Endodermal cell (in vitro differentiated cells): ENCODE results near the gene LHX3. TPM values are rescaled to one million over a fixed set of nuclear protein-coding genes. Genes with fewer than 3 reads are reported as not detected.

Experiments used
- DNase-seq: peaks from one replicate; pipeline ENCODE4 v3.0.0-alpha.2; 2017
- H3K27ac ChIP-seq: 2 replicates; pipeline ENCODE4 v1.5.1; 2013; ENCODE audit warnings: mild to moderate bottlenecking, low read depth, low read length, moderate library complexity
- H3K27me3 ChIP-seq: 2 replicates; pipeline ENCODE4 v1.6.1; 2013; ENCODE audit warnings: mild to moderate bottlenecking, low read length, moderate library complexity; ENCODE audit not compliant: insufficient read depth, control insufficient read depth, poor library complexity, severe bottlenecking
- H3K36me3 ChIP-seq: 2 replicates; pipeline ENCODE4 v1.7.0; 2013; ENCODE audit warnings: mild to moderate bottlenecking, low read length, moderate library complexity; ENCODE audit not compliant: control insufficient read depth, insufficient read depth
- H3K4me1 ChIP-seq: one replicate; pipeline ENCODE4 v1.7.0; 2013; ENCODE audit warnings: low read length; ENCODE audit not compliant: control insufficient read depth, insufficient read depth
- H3K4me3 ChIP-seq: 2 replicates; pipeline ENCODE4 v1.5.1; 2013; ENCODE audit warnings: mild to moderate bottlenecking, low read length, moderate library complexity
- H3K9ac ChIP-seq: 2 replicates; pipeline ENCODE4 v1.6.1; 2013; ENCODE audit warnings: mild to moderate bottlenecking, low read length, moderate library complexity; ENCODE audit not compliant: poor library complexity, severe bottlenecking; ENCODE audit errors: extremely low read depth
- H3K9me3 ChIP-seq: 2 replicates; pipeline ENCODE4 v1.6.1; 2013; ENCODE audit warnings: mild to moderate bottlenecking, low read length, moderate library complexity; ENCODE audit not compliant: control insufficient read depth
- H3K27ac Mint-ChIP-seq: 2 replicates; pipeline ENCODE4 v1.8.0; 2020; ENCODE audit warnings: mixed read lengths
- H3K27me3 Mint-ChIP-seq: 2 replicates; pipeline ENCODE4 v1.8.0; 2021; ENCODE audit warnings: mild to moderate bottlenecking, mixed read lengths; ENCODE audit not compliant: insufficient read depth
- H3K36me3 Mint-ChIP-seq: 2 replicates; pipeline ENCODE4 v1.8.0; 2020; ENCODE audit warnings: low read depth, mixed read lengths
- H3K4me1 Mint-ChIP-seq: 2 replicates; pipeline ENCODE4 v1.8.0; 2020; ENCODE audit warnings: mixed read lengths
- H3K4me3 Mint-ChIP-seq: 2 replicates; pipeline ENCODE4 v1.8.0; 2020; ENCODE audit warnings: mild to moderate bottlenecking, moderate library complexity, mixed read lengths
- H3K9me3 Mint-ChIP-seq: 2 replicates; pipeline ENCODE4 v1.8.0; 2020; ENCODE audit warnings: mild to moderate bottlenecking, mixed read lengths
- WGBS, 2 experiments: methylation state at CpG; one replicate each; pipeline versions ENCODE4 v1.1.5 to v1.1.7; 2013; ENCODE audit warnings: missing lambda C conversion rate in 2 of 2, mixed read lengths in 1 of 2; ENCODE audit not compliant: insufficient coverage in 1 of 2, insufficient read length in 1 of 2; 5-methylcytosine and 5-hydroxymethylcytosine counted together
- total RNA-seq, 2 donors: library from RNA; stranded (reverse); fragmentation: NEBNext Ultra II Directional in 1 of 2; extraction: Animal tissue kit (Norgen Biotek cat#: 25700) in 1 of 2; gene quantifications; 2 replicates in 1 of 2; 3 replicates in 1 of 2; pipeline ENCODE4 v1.2.1, GENCODE V29; 2021
- TF ChIP-seq, protein P1 (sequence below): fragments of 200-600 bp; sonication (generic); conservative IDR thresholded peaks from 2 replicates; pipeline ENCODE4 v1.5.0; 2021; ENCODE audit warnings: antibody characterized with exemption, mild to moderate bottlenecking

The LHX3 gene
- total RNA-seq, 2 donors from 2014 or later, result not detected

DNA sequence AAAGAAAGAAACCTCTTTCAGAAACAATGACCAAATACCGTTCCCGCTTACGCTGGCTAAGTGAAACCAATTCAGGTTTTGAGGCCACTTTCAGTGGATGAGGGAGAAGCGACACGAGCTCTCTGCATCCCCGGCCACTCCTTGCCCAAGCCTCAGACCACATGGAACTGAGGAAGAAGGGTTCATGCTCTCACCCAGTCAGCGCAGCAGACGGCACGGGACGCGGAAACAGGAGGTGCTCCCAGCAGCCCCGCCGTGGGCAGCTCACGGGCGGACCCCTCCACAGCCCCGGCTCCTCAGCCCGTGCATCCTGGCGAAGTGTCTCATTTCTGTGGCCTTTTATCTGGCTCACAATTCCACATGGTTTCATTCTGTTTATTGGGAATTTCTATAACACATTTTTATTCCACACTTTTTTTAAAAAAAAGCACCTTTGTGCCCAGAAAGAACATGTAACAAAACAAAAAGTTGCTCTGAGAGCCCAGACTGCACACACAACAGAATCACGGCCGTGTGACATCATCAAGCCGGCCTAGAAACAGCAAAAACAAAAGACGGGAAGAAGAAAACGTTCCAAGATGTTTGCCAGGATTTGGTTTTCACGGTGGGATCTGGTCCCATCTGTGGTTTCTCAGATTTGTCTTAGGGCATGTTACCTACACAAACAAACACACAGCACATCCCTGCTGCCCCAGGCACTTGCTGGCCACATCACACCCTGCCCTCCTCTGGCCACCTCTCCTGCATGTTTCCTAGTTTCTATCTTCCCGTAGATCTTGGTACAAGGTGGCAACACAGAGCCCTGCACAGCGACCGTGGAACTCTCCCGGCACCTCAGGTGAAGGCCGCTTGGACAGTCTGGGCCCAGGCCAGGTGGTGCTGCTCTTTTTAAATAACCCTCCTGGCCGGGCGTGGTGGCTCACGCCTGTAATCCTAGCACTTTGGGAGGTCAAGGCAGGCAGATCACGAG lies 24.5 kb upstream of the LHX3 start:
- DNase-seq, result no peak
- Mint-ChIP-seq H3K27ac (peak overlapping the region; percentile 83), H3K36me3 (peaks cover 7% of the 10 kb centered on the region), H3K4me1 (no peaks in the 10 kb centered on the region), H3K27me3 (no peaks in the 10 kb centered on the region), H3K4me3 (no peak overlapping the region), H3K9me3 (no peaks in the 10 kb centered on the region)
- H3K9me3 ChIP-seq, result no peaks in the 10 kb centered on the region
- no peak overlapping the region for H3K4me3 ChIP-seq
- WGBS, 2 experiments, result 93 to 96% methylated on average over 32 to 33 of the region's 33 CpGs
- no peak overlapping the region for H3K9ac ChIP-seq
- peaks cover 13% of the 10 kb centered on the region for H3K36me3 ChIP-seq
- H3K27me3 ChIP-seq, result no peaks in the 10 kb centered on the region
- TF ChIP-seq, protein P1, sequence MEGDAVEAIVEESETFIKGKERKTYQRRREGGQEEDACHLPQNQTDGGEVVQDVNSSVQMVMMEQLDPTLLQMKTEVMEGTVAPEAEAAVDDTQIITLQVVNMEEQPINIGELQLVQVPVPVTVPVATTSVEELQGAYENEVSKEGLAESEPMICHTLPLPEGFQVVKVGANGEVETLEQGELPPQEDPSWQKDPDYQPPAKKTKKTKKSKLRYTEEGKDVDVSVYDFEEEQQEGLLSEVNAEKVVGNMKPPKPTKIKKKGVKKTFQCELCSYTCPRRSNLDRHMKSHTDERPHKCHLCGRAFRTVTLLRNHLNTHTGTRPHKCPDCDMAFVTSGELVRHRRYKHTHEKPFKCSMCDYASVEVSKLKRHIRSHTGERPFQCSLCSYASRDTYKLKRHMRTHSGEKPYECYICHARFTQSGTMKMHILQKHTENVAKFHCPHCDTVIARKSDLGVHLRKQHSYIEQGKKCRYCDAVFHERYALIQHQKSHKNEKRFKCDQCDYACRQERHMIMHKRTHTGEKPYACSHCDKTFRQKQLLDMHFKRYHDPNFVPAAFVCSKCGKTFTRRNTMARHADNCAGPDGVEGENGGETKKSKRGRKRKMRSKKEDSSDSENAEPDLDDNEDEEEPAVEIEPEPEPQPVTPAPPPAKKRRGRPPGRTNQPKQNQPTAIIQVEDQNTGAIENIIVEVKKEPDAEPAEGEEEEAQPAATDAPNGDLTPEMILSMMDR, result no peak
- H3K4me1 ChIP-seq, result no peaks in the 10 kb centered on the region
- no peak overlapping the region for H3K27ac ChIP-seq

DNA sequence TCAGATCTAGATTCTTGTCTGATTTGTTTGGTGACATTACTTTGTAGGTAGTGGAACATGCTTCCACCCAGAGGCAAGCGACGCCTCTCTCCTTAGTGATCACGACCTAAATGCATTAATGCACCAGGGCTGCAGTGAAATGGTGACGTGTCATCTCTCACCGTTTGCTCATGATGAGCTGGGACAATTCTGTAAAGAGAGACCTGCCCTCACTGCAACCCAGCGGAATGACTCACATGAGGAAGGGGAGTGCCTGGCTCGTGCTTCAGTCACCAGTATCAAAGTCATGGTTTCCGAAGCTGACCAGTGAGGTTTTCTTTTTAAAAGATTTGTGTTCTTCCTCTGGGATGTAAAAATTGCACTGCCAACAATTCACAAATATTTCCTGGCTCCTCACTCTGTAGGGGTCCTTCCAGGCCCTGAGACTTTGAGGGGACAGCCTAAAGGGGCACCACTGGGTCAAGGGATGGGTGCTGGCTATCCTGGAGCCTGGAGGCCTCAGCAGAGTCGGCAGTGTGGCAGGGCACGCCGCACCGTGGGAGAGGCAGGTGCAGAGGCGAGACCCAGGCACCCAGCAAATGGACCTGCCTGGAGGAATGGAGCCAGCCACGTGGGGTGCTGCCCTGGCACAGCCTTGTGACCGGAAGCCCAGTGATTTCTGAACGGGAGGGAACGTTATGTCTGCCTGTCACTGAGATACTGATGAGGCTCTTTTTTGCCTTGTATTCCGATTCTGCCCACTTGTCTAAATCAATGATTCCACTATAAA lies 23.4 kb upstream of the LHX3 start:
- no peaks in the 10 kb centered on the region for H3K4me1 Mint-ChIP-seq
- H3K27me3 ChIP-seq, result no peaks in the 10 kb centered on the region
- peaks cover 11% of the 10 kb centered on the region for H3K36me3 Mint-ChIP-seq
- H3K4me3 ChIP-seq, result no peak overlapping the region
- H3K4me3 Mint-ChIP-seq, result no peak overlapping the region
- no peaks in the 10 kb centered on the region for H3K9me3 ChIP-seq
- H3K27ac Mint-ChIP-seq, result no peak overlapping the region
- TF ChIP-seq, protein P1, result no peak
- H3K4me1 ChIP-seq, result no peaks in the 10 kb centered on the region
- no peaks in the 10 kb centered on the region for H3K9me3 Mint-ChIP-seq
- WGBS, 2 experiments, result 87 to 89% methylated on average over 16 to 18 of the region's 18 CpGs
- peaks cover 21% of the 10 kb centered on the region for H3K36me3 ChIP-seq
- H3K27ac ChIP-seq, result no peak overlapping the region
- DNase-seq, result no peak
- no peak overlapping the region for H3K9ac ChIP-seq
- H3K27me3 Mint-ChIP-seq, result no peaks in the 10 kb centered on the region

DNA sequence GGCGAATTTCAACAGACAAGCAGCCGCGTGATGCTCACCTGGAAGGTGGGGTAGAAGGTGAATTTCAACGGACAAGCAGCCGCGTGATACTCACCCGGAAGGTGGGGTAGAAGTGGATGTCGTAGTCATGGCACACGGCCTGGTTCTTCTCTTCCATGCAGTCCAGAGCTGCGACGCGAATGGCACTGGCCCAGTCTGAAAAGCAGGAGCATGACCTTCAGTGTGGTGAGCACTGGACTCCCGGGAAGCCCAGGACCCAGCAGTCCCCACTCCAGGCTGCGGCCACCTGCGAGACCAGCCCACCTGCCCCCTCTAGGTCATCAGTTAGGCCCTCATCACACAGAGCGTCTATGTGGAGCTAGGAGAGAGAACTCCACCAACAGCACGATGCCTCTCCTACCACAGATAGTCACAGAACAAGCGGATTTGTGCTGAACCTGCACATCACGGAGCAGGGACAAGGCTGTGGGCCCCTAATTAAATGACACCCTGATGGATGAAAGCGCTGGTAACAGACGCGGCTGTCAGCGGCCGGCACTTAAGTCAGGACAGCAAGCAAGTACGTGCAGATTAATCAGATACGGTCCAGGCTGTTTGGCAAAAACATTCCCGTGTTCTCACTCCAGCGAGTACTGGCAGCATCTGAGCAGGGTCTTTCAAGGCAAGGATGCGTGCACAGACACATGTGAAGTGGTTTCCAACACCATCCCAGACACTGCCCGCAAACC lies 21.9 kb upstream of the LHX3 start:
- WGBS, 2 experiments, result 94 to 99% methylated on average over 25 to 30 of the region's 30 CpGs
- no peaks in the 10 kb centered on the region for H3K9me3 ChIP-seq

More for the DNA sequence above, 21.9 kb upstream of the LHX3 start:
- H3K36me3 ChIP-seq, result peaks cover 24% of the 10 kb centered on the region
- Mint-ChIP-seq H3K9me3 (no peaks in the 10 kb centered on the region), H3K4me1 (no peaks in the 10 kb centered on the region), H3K27me3 (no peaks in the 10 kb centered on the region), H3K27ac (peak overlapping the region; percentile 48), H3K36me3 (peaks cover 14% of the 10 kb centered on the region), H3K4me3 (no peak overlapping the region)
- H3K27me3 ChIP-seq, result no peaks in the 10 kb centered on the region
- DNase-seq, result no peak
- no peak overlapping the region for H3K27ac ChIP-seq
- H3K4me1 ChIP-seq, result no peaks in the 10 kb centered on the region
- TF ChIP-seq, protein P1, result no peak
- H3K4me3 ChIP-seq, result no peak overlapping the region
- H3K9ac ChIP-seq, result no peak overlapping the region
